Omental fat pad (tissue), 4 donors: ENCODE results near the gene IMPA2. TPM values are rescaled to one million over a fixed set of nuclear protein-coding genes. Genes with fewer than 3 reads are reported as not detected.

Source experiments
- ATAC-seq: fragments of 150-250 bp; one replicate; pipeline ENCODE4 v1.9.1; 2016; ENCODE audit warnings: mild to moderate bottlenecking, moderate library complexity; ENCODE audit not compliant: low FRiP score
- DNase-seq: peaks from one replicate; pipeline ENCODE4 v3.0.0-alpha.2; 2019; ENCODE audit warnings: low spot score
- CTCF ChIP-seq, 3 donors: fragments of 450-650 bp; IDR thresholded peaks; one replicate each; pipeline ENCODE4 v1.5.1; 2016 to 2017; ENCODE audit warnings: antibody characterized with exemption in 3 of 3, mild to moderate bottlenecking in 3 of 3, moderate library complexity in 2 of 3
- total RNA-seq, 4 donors: library from RNA; depleted of rRNA; stranded (reverse); fragments of >200 nt; gene quantifications; one replicate each; pipeline ENCODE4 v1.1.0, GENCODE V29; 2016

IMPA2 gene
- total RNA-seq, 4 donors from 2014 or later, result 18.7 to 31.6 (median 27.7) TPM

- ATAC-seq, result no peak
- DNase-seq, result no peak
- TF ChIP-seq CTCF (IDR thresholded peaks at IDR 0.05), result no peak
Measured at GRCh38 chr18:12021596-12021995, 40.3 kb downstream of the IMPA2 start.

GRCh38 chr18:12023375-12023774, 42.1 kb downstream of the IMPA2 start:
- no peak for ATAC-seq
- no peak for TF ChIP-seq CTCF (IDR thresholded peaks at IDR 0.05)
- DNase-seq, result no peak

- ATAC-seq, result no peak
- no peak for TF ChIP-seq CTCF (IDR thresholded peaks at IDR 0.05)
Measured at GRCh38 chr18:12026562-12026961, 45.3 kb downstream of the IMPA2 start.

GRCh38 chr18:12027046-12027445, 45.7 kb downstream of the IMPA2 start:
- ATAC-seq (no peak), DNase-seq (no peak)
- no peak for TF ChIP-seq CTCF (IDR thresholded peaks at IDR 0.05)

More at GRCh38 chr18:12026562-12026961, 45.3 kb downstream of the IMPA2 start:
- DNase-seq, result no peak

GRCh38 chr18:12027480-12027879, 46.2 kb downstream of the IMPA2 start:
- ATAC-seq, result no peak
- TF ChIP-seq CTCF (IDR thresholded peaks at IDR 0.05), result no peak

GRCh38 chr18:12028040-12028628, 46.8 kb downstream of the IMPA2 start:
- DNase-seq (no peak), ATAC-seq (no peak)
- TF ChIP-seq CTCF (IDR thresholded peaks at IDR 0.05), result no peak

More at GRCh38 chr18:12027480-12027879, 46.2 kb downstream of the IMPA2 start:
- DNase-seq, result no peak

GRCh38 chr18:12028674-12029073, 47.4 kb downstream of the IMPA2 start:
- TF ChIP-seq CTCF (IDR thresholded peaks at IDR 0.05), result no peak
- DNase-seq (no peak), ATAC-seq (no peak)
